GM18505 (cell line): Measurements from ENCODE around the gene ZBTB32.
"Not testable (repeated sequence)": the region's sequence is repeated elsewhere in the genome, so short reads cannot be mapped to it uniquely, and the experiment has no call there.

Source experiments
- ATAC-seq: cut with Tn5 transposase; IDR thresholded peaks from one replicate; pipeline ENCODE4 v1.9.1; 2021; ENCODE audit not compliant: unreplicated experiment
- POLR2A ChIP-seq: IDR thresholded peaks from 4 replicates; pipeline ENCODE4 v1.6.1; 2011; ENCODE audit warnings: borderline replicate concordance; ENCODE audit not compliant: insufficient read depth, insufficient read length; ENCODE audit errors: extremely low read depth

Gene ZBTB32

DNA sequence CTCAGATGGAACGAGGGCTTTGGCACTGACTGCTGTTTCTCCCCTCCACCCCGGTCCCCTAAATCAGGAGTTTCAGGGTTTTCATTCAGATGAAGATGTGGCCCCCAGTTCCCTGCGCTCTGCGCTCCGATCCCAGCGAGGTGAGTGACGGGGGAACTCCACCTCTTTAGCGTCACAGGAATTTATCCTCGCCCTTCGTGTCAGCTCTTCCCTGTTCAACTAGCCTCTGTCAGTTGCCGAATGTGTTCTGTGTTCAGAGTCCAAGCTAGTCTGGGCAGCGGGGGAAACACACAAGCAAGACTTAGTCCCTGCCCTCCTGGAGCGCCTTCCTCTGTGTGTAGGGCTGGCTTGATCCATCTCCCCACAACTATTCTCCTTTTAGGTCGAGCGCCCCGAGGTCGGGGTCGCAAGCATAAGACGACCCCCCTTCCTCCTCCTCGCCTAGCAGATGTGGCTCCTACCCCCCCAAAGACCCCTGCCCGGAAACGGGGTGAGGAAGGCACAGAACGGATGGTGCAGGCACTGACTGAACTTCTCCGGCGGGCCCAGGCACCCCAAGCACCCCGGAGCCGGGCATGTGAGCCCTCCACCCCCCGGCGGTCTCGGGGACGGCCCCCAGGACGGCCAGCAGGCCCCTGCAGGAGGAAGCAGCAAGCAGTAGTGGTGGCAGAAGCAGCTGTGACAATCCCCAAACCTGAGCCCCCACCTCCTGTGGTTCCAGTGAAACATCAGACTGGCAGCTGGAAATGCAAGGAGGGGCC is 15.2 kb downstream of the ZBTB32 start:
- peak; percentile 5 for TF ChIP-seq POLR2A
- ATAC-seq: no peak

DNA sequence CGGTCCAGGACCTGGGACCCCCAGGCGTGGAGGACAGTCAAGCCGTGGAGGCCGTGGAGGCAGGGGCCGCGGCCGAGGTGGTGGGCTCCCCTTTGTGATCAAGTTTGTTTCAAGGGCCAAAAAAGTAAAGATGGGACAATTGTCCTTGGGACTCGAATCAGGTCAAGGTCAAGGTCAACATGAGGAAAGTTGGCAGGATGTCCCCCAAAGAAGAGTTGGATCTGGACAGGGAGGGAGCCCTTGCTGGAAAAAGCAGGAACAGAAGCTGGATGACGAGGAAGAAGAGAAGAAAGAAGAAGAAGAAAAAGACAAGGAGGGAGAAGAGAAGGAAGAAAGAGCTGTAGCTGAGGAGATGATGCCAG is 15.8 kb downstream of the ZBTB32 start:
- ATAC-seq: no peak
- TF ChIP-seq POLR2A: no peak

DNA sequence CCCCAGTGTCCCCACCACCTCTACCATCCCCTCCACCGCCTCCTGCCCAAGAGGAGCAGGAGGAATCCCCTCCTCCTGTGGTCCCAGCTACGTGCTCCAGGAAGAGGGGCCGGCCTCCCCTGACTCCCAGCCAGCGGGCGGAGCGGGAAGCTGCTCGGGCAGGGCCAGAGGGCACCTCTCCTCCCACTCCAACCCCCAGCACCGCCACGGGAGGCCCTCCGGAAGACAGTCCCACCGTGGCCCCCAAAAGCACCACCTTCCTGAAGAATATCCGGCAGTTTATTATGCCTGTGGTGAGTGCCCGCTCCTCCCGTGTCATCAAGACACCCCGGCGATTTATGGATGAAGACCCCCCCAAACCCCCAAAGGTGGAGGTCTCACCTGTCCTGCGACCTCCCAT is 16.3 kb downstream of the ZBTB32 start:
- ATAC-seq: no peak
- no peak for TF ChIP-seq POLR2A

DNA sequence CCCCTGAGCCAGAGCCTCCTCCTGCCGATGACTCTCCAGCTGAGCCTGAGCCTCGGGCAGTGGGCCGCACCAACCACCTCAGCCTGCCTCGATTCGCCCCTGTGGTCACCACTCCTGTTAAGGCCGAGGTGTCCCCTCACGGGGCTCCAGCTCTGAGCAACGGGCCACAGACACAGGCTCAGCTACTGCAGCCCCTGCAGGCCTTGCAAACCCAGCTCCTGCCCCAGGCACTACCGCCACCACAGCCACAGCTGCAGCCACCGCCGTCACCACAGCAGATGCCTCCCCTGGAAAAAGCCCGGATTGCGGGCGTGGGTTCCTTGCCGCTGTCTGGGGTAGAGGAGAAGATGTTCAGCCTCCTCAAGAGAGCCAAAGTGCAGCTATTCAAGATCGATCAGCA is 17.0 kb downstream of the ZBTB32 start:
- ATAC-seq: no peak

DNA sequence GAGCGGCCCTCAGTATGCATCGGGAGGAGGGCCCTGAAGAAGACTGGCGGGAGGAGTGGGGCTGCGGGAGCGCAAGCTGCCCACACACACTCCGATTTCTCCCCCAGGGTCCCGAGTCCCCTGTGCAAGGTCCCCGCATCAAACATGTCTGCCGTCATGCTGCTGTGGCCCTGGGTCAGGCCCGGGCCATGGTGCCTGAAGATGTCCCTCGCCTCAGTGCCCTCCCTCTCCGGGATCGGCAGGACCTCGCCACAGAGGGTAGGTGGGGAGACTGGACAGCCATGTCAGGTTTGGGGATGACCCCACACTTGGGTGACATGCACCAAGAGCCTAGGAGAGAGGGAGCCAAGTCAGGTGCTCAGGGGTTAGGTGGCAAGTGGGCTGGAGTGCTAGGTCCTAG is 18.1 kb downstream of the ZBTB32 start:
- ATAC-seq: no peak
- peak; percentile 6 for TF ChIP-seq POLR2A

More for the DNA sequence above, 17.0 kb downstream of the ZBTB32 start:
- peak; percentile 23 for TF ChIP-seq POLR2A

DNA sequence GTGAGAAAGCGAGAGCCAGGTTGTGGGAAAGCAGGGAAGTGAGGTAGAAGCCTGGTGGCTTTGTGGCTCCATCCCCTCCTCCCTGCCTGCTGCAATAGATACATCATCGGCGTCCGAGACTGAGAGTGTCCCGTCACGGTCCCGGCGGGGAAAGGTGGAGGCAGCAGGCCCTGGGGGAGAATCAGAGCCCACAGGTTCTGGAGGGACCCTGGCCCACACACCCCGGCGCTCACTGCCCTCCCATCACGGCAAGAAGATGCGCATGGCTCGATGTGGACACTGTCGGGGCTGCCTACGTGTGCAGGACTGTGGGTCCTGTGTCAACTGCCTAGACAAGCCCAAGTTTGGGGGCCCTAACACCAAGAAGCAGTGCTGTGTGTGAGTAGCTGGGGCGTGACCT is 18.5 kb downstream of the ZBTB32 start:
- ATAC-seq: no peak
- no peak for TF ChIP-seq POLR2A

DNA sequence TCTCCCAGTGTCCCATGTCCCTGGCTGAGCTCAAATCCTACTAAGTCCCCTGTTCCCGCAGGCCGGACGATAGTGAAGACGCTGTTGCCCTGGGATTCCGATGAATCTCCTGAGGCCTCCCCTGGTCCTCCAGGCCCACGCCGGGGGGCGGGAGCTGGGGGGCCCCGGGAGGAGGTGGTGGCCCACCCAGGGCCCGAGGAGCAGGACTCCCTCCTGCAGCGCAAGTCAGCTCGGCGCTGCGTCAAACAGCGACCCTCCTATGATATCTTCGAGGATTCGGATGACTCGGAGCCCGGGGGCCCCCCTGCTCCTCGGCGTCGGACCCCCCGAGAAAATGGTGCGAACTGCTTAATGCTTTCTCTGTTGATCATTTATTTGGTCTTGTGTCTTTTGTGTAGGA is 19.3 kb downstream of the ZBTB32 start:
- no peak for ATAC-seq

DNA sequence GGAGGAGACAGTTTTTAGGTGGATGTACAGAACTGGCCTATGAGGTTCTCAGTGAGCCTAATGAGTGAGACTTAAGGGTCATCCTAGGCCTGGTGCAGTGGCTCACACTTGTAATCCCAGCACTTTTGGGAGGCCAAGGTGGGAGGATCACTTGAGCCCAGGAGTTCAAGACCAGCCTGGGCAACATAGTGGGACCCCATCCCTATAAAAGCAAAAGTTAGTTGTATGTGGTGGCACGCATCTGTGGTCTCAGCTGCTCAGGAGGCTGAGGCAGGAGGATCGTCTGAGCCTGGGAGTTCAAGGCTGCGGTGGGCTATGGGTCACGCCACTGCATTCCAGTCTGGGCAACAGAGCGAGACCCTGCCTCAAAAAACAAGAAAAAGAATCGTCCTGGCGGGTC is 19.8 kb downstream of the ZBTB32 start:
- not testable (repeated sequence) for ATAC-seq

More for the DNA sequence above, 19.3 kb downstream of the ZBTB32 start:
- TF ChIP-seq POLR2A: no peak

DNA sequence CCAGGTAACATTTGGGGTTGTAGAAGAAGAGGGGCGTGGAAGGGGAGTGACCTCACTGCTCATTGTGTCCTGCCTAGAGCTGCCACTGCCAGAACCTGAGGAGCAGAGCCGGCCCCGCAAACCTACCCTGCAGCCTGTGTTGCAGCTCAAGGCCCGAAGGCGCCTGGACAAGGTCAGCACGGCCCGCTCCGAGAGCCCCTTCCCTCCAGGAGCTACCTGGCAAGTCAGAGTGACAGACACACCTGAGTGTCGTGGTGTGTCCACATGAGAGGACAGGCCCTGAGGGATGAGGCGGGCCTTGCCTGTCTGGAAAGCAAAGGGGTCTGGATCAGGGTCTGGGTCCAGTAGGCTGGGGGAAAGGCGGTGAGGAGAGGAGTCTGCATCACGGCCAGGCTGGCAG is 20.2 kb downstream of the ZBTB32 start:
- no peak for ATAC-seq
- TF ChIP-seq POLR2A: no peak

DNA sequence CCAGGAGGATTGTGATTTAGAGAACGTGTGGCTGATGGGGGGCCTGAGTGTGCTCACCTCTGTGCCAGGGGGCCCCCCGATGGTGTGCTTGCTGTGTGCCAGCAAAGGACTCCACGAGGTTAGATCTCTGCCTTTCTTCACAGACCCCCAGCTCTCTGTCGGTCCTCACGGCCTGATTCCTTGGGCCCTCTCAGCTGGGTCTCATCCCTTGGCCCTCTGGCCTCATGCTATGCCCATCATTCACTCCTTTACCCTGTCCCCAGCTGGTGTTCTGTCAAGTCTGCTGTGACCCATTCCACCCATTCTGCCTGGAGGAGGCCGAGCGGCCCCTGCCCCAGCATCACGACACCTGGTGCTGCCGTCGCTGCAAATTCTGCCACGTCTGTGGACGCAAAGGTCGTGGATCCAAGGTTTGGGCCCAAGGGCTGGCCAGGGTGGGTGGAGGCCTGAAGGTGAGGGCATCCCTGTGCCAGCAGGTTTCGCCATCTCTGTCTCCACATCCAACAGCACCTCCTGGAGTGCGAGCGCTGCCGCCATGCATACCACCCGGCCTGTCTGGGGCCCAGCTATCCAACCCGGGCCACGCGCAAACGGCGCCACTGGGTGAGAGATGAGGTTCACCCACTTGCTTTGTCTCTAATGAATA is 21.0 kb downstream of the ZBTB32 start:
- ATAC-seq: no peak
- no peak for TF ChIP-seq POLR2A

DNA sequence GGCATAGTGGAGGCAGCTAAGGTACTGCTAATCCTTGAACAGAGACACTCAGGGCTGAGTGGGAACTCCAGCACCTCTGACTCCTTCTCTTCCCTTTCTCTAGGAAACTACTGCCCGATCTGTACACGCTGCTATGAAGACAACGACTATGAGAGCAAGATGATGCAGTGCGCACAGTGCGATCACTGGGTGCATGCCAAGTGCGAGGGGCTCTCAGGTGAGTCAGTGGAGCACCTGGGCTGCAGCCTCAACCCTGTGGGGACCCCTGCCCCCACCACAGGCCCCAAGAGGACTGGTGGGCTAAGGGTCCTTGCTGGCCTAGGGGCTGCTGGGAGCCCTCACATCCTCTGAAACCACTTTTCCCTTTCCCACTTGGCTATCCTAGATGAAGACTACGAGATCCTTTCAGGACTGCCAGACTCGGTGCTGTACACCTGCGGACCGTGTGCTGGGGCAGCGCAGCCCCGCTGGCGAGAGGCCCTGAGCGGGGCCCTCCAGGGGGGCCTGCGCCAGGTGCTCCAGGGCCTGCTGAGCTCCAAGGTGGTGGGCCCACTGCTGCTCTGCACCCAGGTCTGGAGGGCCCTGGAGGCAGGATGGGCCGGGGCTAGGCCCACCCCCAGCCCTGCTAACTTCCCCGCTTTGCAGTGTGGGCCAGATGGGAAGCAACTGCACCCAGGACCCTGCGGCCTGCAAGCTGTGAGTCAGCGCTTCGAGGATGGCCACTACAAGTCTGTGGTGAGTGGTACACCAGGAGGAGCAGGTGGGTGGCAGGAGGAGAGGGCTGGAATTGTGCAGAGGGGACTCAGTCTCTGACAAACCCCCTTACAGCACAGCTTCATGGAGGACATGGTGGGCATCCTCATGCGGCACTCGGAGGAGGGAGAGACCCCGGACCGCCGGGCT is 22.9 kb downstream of the ZBTB32 start:
- TF ChIP-seq POLR2A: no peak
- ATAC-seq: no peak

DNA sequence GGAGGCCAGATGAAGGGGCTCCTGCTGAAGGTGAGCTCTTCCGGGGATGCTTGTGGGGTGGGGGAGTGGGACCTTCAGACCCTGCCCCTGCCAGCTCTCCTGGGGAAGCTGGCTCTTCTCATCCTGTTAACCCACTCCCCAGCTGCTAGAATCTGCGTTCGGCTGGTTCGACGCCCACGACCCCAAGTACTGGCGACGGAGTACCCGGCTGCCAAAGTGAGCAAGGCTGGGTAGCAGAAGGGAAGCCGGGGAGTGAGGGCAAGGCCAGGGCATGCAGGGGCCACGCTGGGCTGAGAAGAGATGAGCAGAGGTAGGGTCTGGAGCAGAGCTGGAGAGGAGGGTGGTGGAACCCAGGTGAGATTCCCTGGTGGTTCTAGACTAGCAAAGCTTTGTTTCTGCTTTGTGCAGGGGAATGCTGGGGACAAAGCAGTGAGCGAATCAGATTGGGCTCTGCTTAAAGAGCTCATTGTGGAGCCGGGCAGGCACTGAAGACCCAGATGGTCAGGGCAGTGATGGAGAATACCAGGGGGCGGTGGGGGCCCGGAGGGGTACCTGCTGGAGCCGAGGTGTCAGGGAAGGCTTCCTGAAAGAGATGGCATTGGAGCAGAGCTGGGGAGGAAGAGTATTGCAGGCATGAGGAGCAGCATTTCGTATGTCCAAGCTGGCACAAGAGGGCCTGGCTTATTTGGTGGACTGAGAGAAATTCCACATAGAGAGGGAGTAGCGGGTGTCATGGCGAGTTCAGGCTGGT is 23.8 kb downstream of the ZBTB32 start:
- ATAC-seq: no peak
- TF ChIP-seq POLR2A: no peak

DNA sequence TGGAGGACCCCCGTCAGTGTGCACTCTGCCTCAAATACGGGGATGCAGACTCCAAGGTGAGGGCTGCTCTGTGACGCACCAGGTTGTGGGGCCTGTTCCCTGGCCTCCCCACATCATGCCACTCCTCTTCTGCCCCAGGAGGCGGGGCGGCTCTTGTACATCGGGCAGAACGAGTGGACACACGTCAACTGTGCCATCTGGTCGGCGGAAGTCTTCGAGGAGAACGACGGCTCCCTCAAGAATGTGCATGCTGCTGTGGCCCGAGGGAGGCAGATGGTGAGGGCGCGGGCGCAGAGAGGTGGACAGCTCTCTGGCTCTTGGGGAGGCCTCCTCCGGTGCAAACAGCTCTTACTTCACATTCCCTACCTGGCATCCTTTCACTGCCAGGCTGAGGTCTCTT is 24.7 kb downstream of the ZBTB32 start:
- no peak for TF ChIP-seq POLR2A
- no peak for ATAC-seq
